Endothelial cell of umbilical vein (primary cell): ENCODE measurements around the gene PLCB4. TPM values are rescaled to one million over a fixed set of nuclear protein-coding genes. Genes with fewer than 3 reads are reported as not detected.

Experiments used
- BruUV-seq: library from RNA; stranded (reverse); fragments of 400-500 nt; replicated peaks from 2 replicates; lab custom pipeline; 2021; lab: Mats Ljungman, UMichigan
- CTCF ChIA-PET: fragments of 300-600, 350-600 bp; sonication (Branson Sonifier 250); formaldehyde crosslinking; loops from one replicate; lab custom pipeline; 2021; ENCODE audit warnings: antibody characterized with exemption, inconsistent platforms; lab: Charles Lee
- POLR2A ChIA-PET: fragments of 300-600, 350-600 bp; sonication (Branson Sonifier 250); formaldehyde crosslinking; loops from one replicate; lab custom pipeline; 2021; ENCODE audit warnings: antibody characterized with exemption, inconsistent platforms; lab: Charles Lee
- DNase-seq: peaks from one replicate; pipeline ENCODE4 v3.0.0-alpha.2; 2011; ENCODE audit warnings: low read depth, low spot score
- FAIRE-seq: peaks from 2 replicates; lab custom pipeline; 2011; peaks lifted over from hg19 to GRCh38; lab: Jason Lieb, UNC
- H2AFZ ChIP-seq: 2 replicates; pipeline ENCODE4 v1.6.0; 2012; ENCODE audit warnings: low read depth, low read length, control low read depth, inconsistent platforms
- H3K27ac ChIP-seq: 2 replicates; pipeline ENCODE4 v1.5.1; 2011; ENCODE audit warnings: low read depth, mild to moderate bottlenecking, control low read depth, low read length, moderate library complexity; ENCODE audit not compliant: insufficient read depth
- H3K27me3 ChIP-seq, 2 experiments: 2 replicates each; pipeline versions ENCODE4 v1.6.0 to v1.6.1; 2011; ENCODE audit warnings: low read length in 2 of 2, mixed read lengths in 1 of 2; ENCODE audit not compliant: control insufficient read depth in 2 of 2, insufficient read depth in 2 of 2
- H3K36me3 ChIP-seq, 2 experiments: 2 replicates in 1 of 2; 3 replicates in 1 of 2; pipeline ENCODE4 v1.5.1; 2011; ENCODE audit warnings: low read length in 2 of 2, mild to moderate bottlenecking in 1 of 2, moderate library complexity in 1 of 2; ENCODE audit not compliant: control insufficient read depth in 2 of 2, insufficient read depth in 2 of 2; ENCODE audit errors: extremely low read depth in 1 of 2
- H3K4me1 ChIP-seq: 3 replicates; pipeline ENCODE4 v1.5.1; 2011; ENCODE audit warnings: mild to moderate bottlenecking, low read length; ENCODE audit not compliant: control insufficient read depth, insufficient read depth; ENCODE audit errors: extremely low read depth
- H3K4me2 ChIP-seq: 2 replicates; pipeline ENCODE4 v1.6.1; 2011; ENCODE audit warnings: low read length, control low read depth, mixed read lengths; ENCODE audit not compliant: insufficient read depth
- H3K4me3 ChIP-seq, 3 experiments: fragments of 200-600 bp in 1 of 3; sonication (generic), shearing (Covaris generic) in 1 of 3; replicated peaks in 1 of 3; 2 replicates each; pipeline ENCODE4 v1.5.1; 2011 to 2016; ENCODE audit warnings: control low read depth in 3 of 3, low read length in 3 of 3, mild to moderate bottlenecking in 2 of 3, inconsistent platforms in 1 of 3, low read depth in 1 of 3, moderate library complexity in 1 of 3; ENCODE audit not compliant: insufficient read depth in 1 of 3
- H3K79me2 ChIP-seq: 2 replicates; pipeline ENCODE4 v1.6.0; 2012; ENCODE audit warnings: low read length, inconsistent platforms; ENCODE audit not compliant: control insufficient read depth, insufficient read depth
- H3K9ac ChIP-seq: replicated peaks from 2 replicates; pipeline ENCODE3; 2011; ENCODE audit warnings: low read length, control low read depth; ENCODE audit not compliant: insufficient read depth; ENCODE audit errors: extremely low read depth
- H3K9me1 ChIP-seq: replicated peaks from 3 replicates; pipeline ENCODE4 v1.6.0; 2011; ENCODE audit warnings: mild to moderate bottlenecking, low read length; ENCODE audit not compliant: control insufficient read depth, insufficient read depth; ENCODE audit errors: extremely low read depth
- H3K9me3 ChIP-seq: replicated peaks from 2 replicates; pipeline ENCODE4 v1.5.1; 2012; ENCODE audit warnings: low read length, inconsistent platforms; ENCODE audit not compliant: control insufficient read depth, insufficient read depth
- H4K20me1 ChIP-seq: replicated peaks from 2 replicates; pipeline ENCODE3; 2011; ENCODE audit warnings: mild to moderate bottlenecking, low read length; ENCODE audit not compliant: control insufficient read depth, insufficient read depth; ENCODE audit errors: extremely low read depth
- CTCF ChIP-seq, 2 donors: IDR thresholded peaks; 1 replicate in 1 of 2; 2 replicates in 1 of 2; pipeline ENCODE4 v1.5.1; 2011; ENCODE audit warnings: low read length in 2 of 2, mild to moderate bottlenecking in 2 of 2, moderate library complexity in 2 of 2, control low read depth in 1 of 2, inconsistent platforms in 1 of 2, low read depth in 1 of 2; ENCODE audit not compliant: insufficient read depth in 1 of 2; ENCODE audit errors: extremely low read depth in 1 of 2
- EZH2 ChIP-seq: IDR thresholded peaks from 2 replicates; pipeline ENCODE4 v1.6.1; 2012; ENCODE audit warnings: borderline replicate concordance, low read depth, mild to moderate bottlenecking, moderate library complexity, low read length, inconsistent platforms; ENCODE audit not compliant: severe bottlenecking
- FOS ChIP-seq: IDR thresholded peaks from 2 replicates; pipeline ENCODE4 v1.6.1; 2011; ENCODE audit warnings: mild to moderate bottlenecking, low read length, moderate library complexity, borderline replicate concordance; ENCODE audit not compliant: insufficient read depth
- GATA2 ChIP-seq: IDR thresholded peaks from 2 replicates; pipeline ENCODE4 v1.7.0; 2011; ENCODE audit warnings: low read depth, mild to moderate bottlenecking, moderate library complexity, mixed read lengths, low read length; ENCODE audit not compliant: insufficient read length, insufficient read depth
- JUN ChIP-seq: IDR thresholded peaks from 2 replicates; pipeline ENCODE4 v1.6.1; 2011; ENCODE audit warnings: borderline replicate concordance, low read depth; ENCODE audit not compliant: insufficient read length, insufficient read depth
- MAX ChIP-seq: IDR thresholded peaks from 2 replicates; pipeline ENCODE4 v1.6.1; 2011; ENCODE audit not compliant: insufficient read depth, insufficient read length
- MYC ChIP-seq: IDR thresholded peaks from one replicate; pipeline ENCODE4 v1.6.1; 2011; ENCODE audit warnings: mild to moderate bottlenecking, low read depth, low read length
- POLR2A ChIP-seq: IDR thresholded peaks from 2 replicates; pipeline ENCODE4 v1.6.1; 2012; ENCODE audit warnings: low read depth, mild to moderate bottlenecking, control low read depth, low read length
- POLR2AphosphoS5 ChIP-seq: IDR thresholded peaks from 2 replicates; pipeline ENCODE4 v1.6.1; 2012; ENCODE audit warnings: low read depth, mild to moderate bottlenecking, control low read depth, low read length, moderate library complexity; ENCODE audit not compliant: insufficient read depth
- dilution Hi-C: fragments of 300-500 bp; cut with MboI; formaldehyde crosslinking; loops from one replicate; pipeline ENCODE4 v1.15.0; 2019; ENCODE audit warnings: low sequenced_read_pairs; ENCODE audit not compliant: extremely low pct_ligation_motif_present
- intact Hi-C: fragments of 100-400 bp; cut with micrococcal nuclease; formaldehyde crosslinking; loops from one replicate; pipeline ENCODE4 v1.10.0; 2022
- polyA plus RNA-seq, 4 experiments: library from polyadenylated mRNA; depleted of rRNA in 3 of 4; stranded (reverse) in 3 of 4; unstranded in 1 of 4; fragments of >200 nt; gene quantifications; 2 replicates each; pipeline versions ENCODE4 v1.2.1 to v1.2.3, GENCODE V29; 2011 to 2012; ENCODE audit warnings: missing spikeins in 1 of 4
- total RNA-seq: library from RNA; stranded (reverse); gene quantifications from 2 replicates; pipeline ENCODE4 v1.2.3, GENCODE V29; 2021

PLCB4 gene
- total and polyA plus RNA-seq, 2 donors (not counting 3 experiments of a cell fraction or from before 2014, with no cell fraction given), result 0.37 to 1.7 TPM

GRCh38 chr20:9279918-9280401, 211.1 kb downstream of the PLCB4 start:
- Histone ChIP-seq H3K36me3 (no peaks in the 10 kb centered on the region), H3K79me2 (no peaks in the 10 kb centered on the region), H3K4me1 (peaks cover 6% of the 10 kb centered on the region), H3K27ac (no peak overlapping the region), H3K9me3 (no peaks in the 10 kb centered on the region), H3K4me2 (no peak overlapping the region), H3K27me3 (no peaks in the 10 kb centered on the region), H2AFZ (no peak overlapping the region), H3K9me1 (no peaks in the 10 kb centered on the region), H4K20me1 (no peaks in the 10 kb centered on the region), H3K9ac (no peak overlapping the region), H3K4me3 (no peak overlapping the region)
- dilution Hi-C loops (no loop called here), intact Hi-C loops (no loop called here)
- DNase-seq (peak; percentile 9), FAIRE-seq (peak; percentile 33)
- TF ChIP-seq CTCF (IDR thresholded peaks at IDR 0.05; ENCODE audit: extremely low read depth in 1 of 2, insufficient read depth in 1 of 2, low read depth in 1 of 2, low read length in 2 of 2) (no peak), POLR2AphosphoS5 (no peak), POLR2A (no peak), GATA2 (no peak), MYC (no peak), JUN (no peak), MAX (no peak), EZH2 (no peak), FOS (no peak)
- no TSS peak for BruUV-seq
- CTCF ChIA-PET, result no interaction called here
- POLR2A ChIA-PET, result no interaction called here
